IMR-90 (cell line): ENCODE results near the gene TPD52L2. TPM values are rescaled to one million over a fixed set of nuclear protein-coding genes. Genes with fewer than 3 reads are reported as not detected.

Experiments
- ATAC-seq: fragments of 200-7000 bp; cut with Tn5 transposase; 2 replicates; pipeline ENCODE4 v1.9.1; 2020; ENCODE audit warnings: low read depth, mild to moderate bottlenecking, moderate library complexity
- BruUV-seq: library from RNA; stranded (reverse); fragments of 400-500 nt; replicated peaks from 2 replicates; lab custom pipeline; 2021; lab: Mats Ljungman, UMichigan
- CTCF ChIA-PET: fragments of 300-600 bp; formaldehyde crosslinking; extraction: SDS; loops from one replicate; lab custom pipeline; 2021; ENCODE audit warnings: antibody characterized with exemption; lab: Yijun Ruan, JAX
- POLR2A ChIA-PET: fragments of 300-600 bp; sonication (Branson Sonifier 250); formaldehyde crosslinking; loops from one replicate; lab custom pipeline; 2022; ENCODE audit warnings: antibody characterized with exemption; ENCODE audit not compliant: unreplicated experiment; lab: Charles Lee
- DNase-seq: peaks from one replicate; pipeline ENCODE4 v3.0.0; 2013
- H2AFZ ChIP-seq: replicated peaks from 2 replicates; pipeline ENCODE3; 2013; ENCODE audit warnings: low read length, mild to moderate bottlenecking; ENCODE audit not compliant: poor library complexity
- H2AK5ac ChIP-seq: 2 replicates; pipeline ENCODE4 v1.6.1; 2013; ENCODE audit warnings: low read depth, low read length, inconsistent platforms
- H2AK9ac ChIP-seq: replicated peaks from 2 replicates; pipeline ENCODE3; 2013; ENCODE audit warnings: mild to moderate bottlenecking, low read depth, low read length, moderate library complexity; ENCODE audit not compliant: poor library complexity
- H2BK120ac ChIP-seq: 2 replicates; pipeline ENCODE4 v1.6.1; 2013; ENCODE audit warnings: low read depth, low read length, inconsistent platforms
- H2BK15ac ChIP-seq: 3 replicates; pipeline ENCODE4 v1.6.1; 2013; ENCODE audit warnings: low read depth, low read length, inconsistent platforms
- H2BK20ac ChIP-seq: 2 replicates; pipeline ENCODE4 v1.6.1; 2013; ENCODE audit warnings: low read depth, mild to moderate bottlenecking, inconsistent platforms, low read length, moderate library complexity
- H2BK5ac ChIP-seq: 2 replicates; pipeline ENCODE4 v1.6.1; 2013; ENCODE audit warnings: mild to moderate bottlenecking, low read depth, low read length, inconsistent platforms; ENCODE audit not compliant: poor library complexity, severe bottlenecking
- H3K14ac ChIP-seq: replicated peaks from 2 replicates; pipeline ENCODE4 v1.6.1; 2013; ENCODE audit warnings: low read depth, low read length, inconsistent platforms
- H3K18ac ChIP-seq: 2 replicates; pipeline ENCODE4 v1.6.1; 2013; ENCODE audit warnings: low read depth, low read length, control low read depth
- H3K23ac ChIP-seq: 2 replicates; pipeline ENCODE4 v1.6.1; 2013; ENCODE audit warnings: low read depth, low read length, inconsistent platforms
- H3K27ac ChIP-seq: 2 replicates; pipeline ENCODE4 v1.5.1; 2013; ENCODE audit warnings: mild to moderate bottlenecking, control low read depth, low read length; ENCODE audit not compliant: insufficient read depth
- H3K27me3 ChIP-seq: 2 replicates; pipeline ENCODE4 v1.6.1; 2013; ENCODE audit warnings: low read length; ENCODE audit not compliant: control insufficient read depth, insufficient read depth
- H3K36me3 ChIP-seq: 2 replicates; pipeline ENCODE4 v1.6.1; 2013; ENCODE audit warnings: low read length, mixed read lengths; ENCODE audit not compliant: control insufficient read depth, insufficient read depth
- H3K4ac ChIP-seq: 2 replicates; pipeline ENCODE4 v1.6.1; 2013; ENCODE audit warnings: low read depth, low read length, inconsistent platforms
- H3K4me1 ChIP-seq: 2 replicates; pipeline ENCODE4 v1.6.1; 2013; ENCODE audit warnings: low read length, mixed read lengths; ENCODE audit not compliant: control insufficient read depth, insufficient read depth
- H3K4me2 ChIP-seq: 2 replicates; pipeline ENCODE4 v1.6.1; 2013; ENCODE audit warnings: low read depth, mild to moderate bottlenecking, control low read depth, low read length, moderate library complexity
- H3K4me3 ChIP-seq: 2 replicates; pipeline ENCODE4 v1.5.1; 2013; ENCODE audit warnings: low read depth, mild to moderate bottlenecking, control low read depth, low read length, moderate library complexity; ENCODE audit not compliant: insufficient read depth
- H3K56ac ChIP-seq: 2 replicates; pipeline ENCODE4 v1.6.1; 2013; ENCODE audit warnings: low read length, inconsistent platforms; ENCODE audit not compliant: insufficient read depth; ENCODE audit errors: extremely low read depth
- H3K79me1 ChIP-seq, 2 experiments: 2 replicates each; pipeline ENCODE4 v1.6.1; 2013; ENCODE audit warnings: low read length in 2 of 2, inconsistent platforms in 1 of 2, low read depth in 1 of 2
- H3K9ac ChIP-seq: 2 replicates; pipeline ENCODE4 v1.6.1; 2013; ENCODE audit warnings: low read depth, low read length, control low read depth
- H3K9me1 ChIP-seq: 2 replicates; pipeline ENCODE4 v1.6.1; 2013; ENCODE audit warnings: low read length, inconsistent platforms; ENCODE audit not compliant: insufficient read depth
- H3K9me3 ChIP-seq: 2 replicates; pipeline ENCODE4 v1.6.1; 2013; ENCODE audit warnings: low read length; ENCODE audit not compliant: control insufficient read depth, insufficient read depth
- H4K20me1 ChIP-seq: 2 replicates; pipeline ENCODE4 v1.6.1; 2013; ENCODE audit warnings: low read length, inconsistent platforms; ENCODE audit not compliant: insufficient read depth
- H4K5ac ChIP-seq: 2 replicates; pipeline ENCODE4 v1.6.1; 2013; ENCODE audit warnings: mild to moderate bottlenecking, low read depth, low read length, control low read depth
- H4K8ac ChIP-seq, 2 experiments: 2 replicates each; pipeline ENCODE4 v1.6.1; 2013; ENCODE audit warnings: low read depth in 2 of 2, low read length in 2 of 2, control low read depth in 1 of 2, inconsistent platforms in 1 of 2
- H4K91ac ChIP-seq: 2 replicates; pipeline ENCODE4 v1.6.1; 2013; ENCODE audit warnings: low read depth, low read length, inconsistent platforms; ENCODE audit not compliant: insufficient read depth
- ELK1 ChIP-seq: fragments of 150-350 bp; IDR thresholded peaks from 2 replicates; pipeline ENCODE4 v1.6.1; 2016; ENCODE audit warnings: low read depth, mild to moderate bottlenecking, low read length, moderate library complexity, borderline replicate concordance
- WGBS, 2 experiments: methylation state at CpG; one replicate each; pipeline versions ENCODE4 v1.1.5 to v1.1.7; 2013; ENCODE audit warnings: missing lambda C conversion rate in 2 of 2; ENCODE audit not compliant: insufficient read length in 1 of 2; ENCODE audit errors: extremely low coverage in 2 of 2; 5-methylcytosine and 5-hydroxymethylcytosine counted together
- dilution Hi-C: fragments of 300-500 bp; cut with HindIII; formaldehyde crosslinking; loops from one replicate; pipeline ENCODE4 v1.14.3; 2018; ENCODE audit warnings: low sequenced_read_pairs; ENCODE audit not compliant: unreplicated experiment
- in situ Hi-C: fragments of 300-500 bp; cut with MboI; formaldehyde crosslinking; loops from 3 replicates; pipeline ENCODE4 v1.14.3; 2019; ENCODE audit warnings: low sequenced_read_pairs, inconsistent platforms, mixed read lengths
- intact Hi-C: fragments of 100-400 bp; cut with micrococcal nuclease; formaldehyde crosslinking; loops from 2 replicates; pipeline ENCODE4 v1.10.0; 2022
- polyA plus RNA-seq, 3 experiments: library from polyadenylated mRNA; depleted of rRNA; stranded (reverse); fragments of >200 nt; gene quantifications; 2 replicates each; pipeline ENCODE4 v1.2.3, GENCODE V29; 2012; ENCODE audit warnings: low replicate concordance in 1 of 3
- total RNA-seq: library from RNA; depleted of rRNA; stranded (reverse); fragments of >200 nt; gene quantifications from 2 replicates; pipeline ENCODE4 v1.2.3, GENCODE V29; 2012

The TPD52L2 gene
- total and polyA plus RNA-seq, 2 of the 4 experiments (the other 2 are of a cell fraction): 113 to 189 TPM

- no peak overlapping the region for H3K14ac ChIP-seq
- no peak overlapping the region for H3K9ac ChIP-seq
- intact Hi-C loops (no loop called here), in situ Hi-C loops (no loop called here), dilution Hi-C loops (no loop called here)
- H3K36me3 ChIP-seq: 0 out of 2 replicates have a peak, but pooled peaks cover 3% of the 10 kb centered on the region
- peaks cover 14% of the 10 kb centered on the region for H3K4me1 ChIP-seq
- ChIA-PET CTCF (no interaction called here), POLR2A (no interaction called here)
- no peak overlapping the region for H4K91ac ChIP-seq
- no peak overlapping the region for H3K18ac ChIP-seq
- no peak overlapping the region for H2AFZ ChIP-seq
- no peak overlapping the region for H4K5ac ChIP-seq
- peak overlapping the region; percentile 42; the same call in 1 of the 2 replicates for H3K4ac ChIP-seq
- no peak for DNase-seq
- no peak overlapping the region for H2BK120ac ChIP-seq
- no peak overlapping the region for H2BK20ac ChIP-seq
- peaks cover 23 to 74% of the 10 kb centered on the region in 2 experiments for H3K79me1 ChIP-seq
- H2BK15ac ChIP-seq: no peak overlapping the region
- no peak overlapping the region for H2BK5ac ChIP-seq
- H3K9me1 ChIP-seq: peaks cover 13% of the 10 kb centered on the region
- H3K4me2 ChIP-seq: no peak overlapping the region
- no CpG with 5 or more reads among the region's 12 CpGs for WGBS, 2 experiments
- H2AK9ac ChIP-seq: no peak overlapping the region
- no peak overlapping the region for H4K8ac ChIP-seq
- no peak for TF ChIP-seq ELK1
- H4K20me1 ChIP-seq: peaks cover 50% of the 10 kb centered on the region
- H3K27me3 ChIP-seq: no peaks in the 10 kb centered on the region
- no peak for ATAC-seq
- H3K27ac ChIP-seq: no peak overlapping the region
- H3K56ac ChIP-seq: no peak overlapping the region
- peak overlapping the region; percentile 78; the same call in 1 of the 2 replicates for H2AK5ac ChIP-seq
- no peaks in the 10 kb centered on the region for H3K9me3 ChIP-seq
- H3K23ac ChIP-seq: no peak overlapping the region
- no TSS peak for BruUV-seq
- no peak overlapping the region for H3K4me3 ChIP-seq
Measured at GRCh38 chr20:63823691-63824311, 41.3 kb upstream of the TPD52L2 start.
